Stimulated activated CD4-positive, alpha-beta T cell treated with anti-CD3 and anti-CD28 coated beads, Interleukin-1b, Interleukin-23, amount 100 ng/mL, for 1 hour (primary cell): ENCODE results near the gene SLC25A24.
"Not testable (repeated sequence)": the region's sequence is repeated elsewhere in the genome, so short reads cannot be mapped to it uniquely, and the experiment has no call there.

Source experiments
- DNase-seq, 2 donors: peaks; one replicate each; pipeline ENCODE4 v3.0.0-alpha.2; 2020; ENCODE audit warnings: low read depth in 2 of 2

The SLC25A24 gene

DNA sequence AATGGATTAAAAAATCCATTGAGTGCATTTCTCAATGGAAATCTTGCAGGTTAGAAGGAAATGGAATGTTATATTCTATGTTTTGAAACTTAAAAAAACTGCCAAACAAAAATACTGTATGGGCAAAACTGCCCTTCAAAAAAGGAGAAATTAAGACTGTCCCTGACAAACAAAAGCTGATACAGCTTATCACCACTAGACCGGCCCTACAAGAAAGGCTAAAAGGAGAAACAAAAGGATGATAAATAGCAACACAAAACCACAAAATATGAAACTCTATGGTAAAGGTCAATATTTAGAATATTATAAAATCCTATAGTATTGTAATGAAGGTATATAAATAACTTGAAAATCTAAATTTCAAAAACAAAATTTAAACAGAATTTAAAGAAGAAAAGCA is 60.0 kb downstream of the SLC25A24 start:
- no peak for DNase-seq

DNA sequence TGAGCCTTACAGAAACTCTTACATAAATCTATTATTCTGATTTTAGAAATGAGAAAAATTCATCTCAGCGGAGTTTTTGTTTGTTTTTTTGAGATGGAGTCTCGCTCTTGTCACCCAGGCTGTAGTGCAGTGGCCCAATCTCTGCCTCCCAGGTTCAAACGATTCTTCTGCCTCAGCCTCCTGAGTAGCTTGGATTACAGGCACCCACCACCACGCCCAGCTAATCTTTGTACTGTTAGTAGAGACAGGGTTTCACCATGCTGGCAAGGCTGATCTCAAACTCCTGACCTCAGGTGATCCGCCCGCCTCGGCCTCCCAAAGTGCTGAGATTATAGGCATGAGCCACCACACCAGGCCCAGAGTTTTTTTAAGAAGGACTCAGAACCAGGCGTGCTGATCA is 60.6 kb downstream of the SLC25A24 start:
- DNase-seq: not testable (repeated sequence)

DNA sequence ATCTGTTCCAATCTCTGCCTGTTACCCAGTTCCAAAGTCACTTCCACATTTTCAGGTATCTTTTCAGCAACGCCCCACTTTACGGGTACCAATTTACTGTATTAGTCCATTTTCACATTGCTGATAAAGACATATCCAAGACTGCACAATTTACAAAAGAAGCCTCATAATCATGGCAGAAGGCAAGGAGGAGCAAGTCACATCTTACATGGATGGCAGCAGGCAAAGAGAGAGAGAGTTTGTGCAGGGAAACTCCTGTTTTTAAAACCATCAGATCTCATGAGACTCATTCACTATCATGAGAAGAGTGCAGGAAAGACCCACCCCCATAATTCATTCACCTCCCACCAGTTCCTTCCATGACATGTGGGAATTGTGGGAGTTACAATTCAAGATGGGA is 67.0 kb downstream of the SLC25A24 start:
- DNase-seq: not testable (repeated sequence)

DNA sequence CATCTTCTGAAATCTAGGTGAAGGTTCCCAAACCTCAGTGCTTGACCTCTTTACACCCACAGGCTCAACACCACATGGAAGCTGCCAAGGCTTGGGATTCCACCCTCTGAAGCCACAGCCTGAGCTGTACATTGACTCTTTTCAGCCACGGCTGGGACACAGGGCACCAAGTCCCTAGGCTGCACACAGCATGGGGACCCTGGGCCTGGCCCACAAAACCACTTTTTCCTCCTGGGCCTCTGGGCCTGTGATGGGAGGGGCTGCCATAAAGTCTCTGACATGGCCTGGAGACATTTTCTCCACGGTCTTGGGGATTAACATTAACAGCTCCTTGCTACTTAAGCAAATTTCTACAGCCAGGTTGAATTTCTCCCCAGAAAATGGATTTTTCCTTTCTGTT is 67.8 kb downstream of the SLC25A24 start:
- DNase-seq: not testable (repeated sequence)

DNA sequence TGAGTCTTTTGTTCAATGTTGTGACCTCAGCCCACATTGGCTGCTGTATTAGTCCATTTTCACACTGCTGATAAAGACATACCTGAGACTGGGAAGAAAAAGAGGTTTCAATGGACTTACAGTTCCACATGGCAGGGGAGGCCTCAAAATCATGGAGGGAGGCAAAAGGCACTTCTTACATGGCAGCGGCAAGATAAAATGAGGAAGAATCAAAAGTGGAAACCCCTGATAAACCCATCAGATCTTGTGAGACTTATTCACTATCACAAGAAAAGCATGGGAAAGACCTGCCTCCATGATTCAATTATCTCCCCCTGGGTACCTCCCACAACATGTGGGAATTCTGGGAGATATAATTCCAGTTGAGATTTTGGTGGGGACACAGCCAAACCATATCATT is 68.9 kb downstream of the SLC25A24 start:
- DNase-seq: not testable (repeated sequence)

DNA sequence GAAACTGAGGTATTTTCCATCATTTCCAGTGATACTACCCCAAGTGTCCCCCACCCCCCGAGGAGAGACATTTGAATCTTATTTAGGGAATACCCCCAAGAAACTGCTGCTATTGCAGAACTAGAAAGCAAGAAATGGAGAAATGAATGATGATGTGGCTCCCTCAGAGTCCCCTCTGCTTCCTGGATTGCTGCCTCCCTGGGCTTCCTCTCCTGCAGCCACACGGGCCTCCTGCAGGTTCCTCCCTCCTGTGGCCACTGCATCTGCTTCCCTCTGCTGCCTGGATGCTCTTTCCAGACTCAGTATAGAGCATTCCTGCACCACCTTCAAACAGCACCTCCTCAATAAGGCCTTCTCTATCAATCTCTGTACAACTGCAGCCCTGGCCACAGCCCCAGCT is 69.3 kb downstream of the SLC25A24 start:
- no peak for DNase-seq

DNA sequence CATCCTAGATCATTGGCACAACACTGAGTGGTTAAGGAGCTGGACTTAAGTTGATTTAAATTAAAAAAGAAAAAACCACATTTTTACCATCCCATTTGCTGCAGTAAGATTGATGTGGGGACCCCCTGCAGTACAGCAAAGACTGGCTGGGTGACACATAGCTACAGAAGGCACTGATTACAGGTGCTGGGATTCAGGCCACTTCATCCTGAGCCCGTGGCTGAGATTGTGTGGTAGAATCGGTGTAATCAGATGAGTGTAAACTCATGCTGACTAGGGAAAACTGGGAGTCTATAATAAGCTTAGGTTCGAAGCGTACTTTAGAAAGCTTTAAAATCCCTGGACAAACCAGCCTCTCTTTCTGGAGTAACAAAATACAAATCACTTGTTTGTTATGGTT is 70.1 kb downstream of the SLC25A24 start:
- no peak for DNase-seq

DNA sequence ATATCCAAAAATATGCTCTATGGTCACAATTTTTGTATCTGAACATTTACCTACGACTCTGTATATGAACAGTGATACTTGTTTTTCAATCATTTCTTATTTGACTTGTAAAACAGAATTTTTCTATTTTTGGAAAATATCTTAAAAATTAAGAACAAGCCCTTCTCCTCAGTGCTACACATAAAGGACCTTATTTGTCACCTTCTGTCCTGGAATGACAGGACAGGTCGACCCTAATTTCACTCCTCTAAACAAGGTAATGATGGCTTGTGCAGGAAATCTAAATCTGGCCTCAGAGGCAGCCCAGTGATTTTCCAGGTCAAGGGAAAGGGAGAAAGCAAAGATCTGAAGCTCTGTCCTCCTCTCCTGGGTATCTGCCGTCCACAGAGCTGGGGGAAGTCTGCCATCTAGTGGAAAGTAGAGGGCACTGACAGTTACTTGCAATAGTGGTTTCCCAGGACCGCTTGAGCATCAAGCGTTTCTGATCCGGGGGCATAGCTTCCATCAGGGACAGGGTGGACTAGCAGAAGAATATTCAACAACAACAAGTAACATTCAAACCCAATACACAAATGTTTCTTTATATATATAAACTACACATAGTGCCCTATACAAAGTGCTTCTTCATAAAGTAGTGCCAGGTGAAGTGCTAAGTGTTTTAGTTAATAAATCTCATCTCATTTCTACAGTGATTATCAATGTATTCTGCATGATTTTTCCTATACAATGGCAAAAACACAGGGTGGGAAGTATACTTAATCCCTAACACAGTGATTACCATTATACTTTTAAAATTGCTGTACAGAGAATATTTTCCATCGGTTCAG is 74.6 kb downstream of the SLC25A24 start:
- DNase-seq: peak; percentile 15 to 24

DNA sequence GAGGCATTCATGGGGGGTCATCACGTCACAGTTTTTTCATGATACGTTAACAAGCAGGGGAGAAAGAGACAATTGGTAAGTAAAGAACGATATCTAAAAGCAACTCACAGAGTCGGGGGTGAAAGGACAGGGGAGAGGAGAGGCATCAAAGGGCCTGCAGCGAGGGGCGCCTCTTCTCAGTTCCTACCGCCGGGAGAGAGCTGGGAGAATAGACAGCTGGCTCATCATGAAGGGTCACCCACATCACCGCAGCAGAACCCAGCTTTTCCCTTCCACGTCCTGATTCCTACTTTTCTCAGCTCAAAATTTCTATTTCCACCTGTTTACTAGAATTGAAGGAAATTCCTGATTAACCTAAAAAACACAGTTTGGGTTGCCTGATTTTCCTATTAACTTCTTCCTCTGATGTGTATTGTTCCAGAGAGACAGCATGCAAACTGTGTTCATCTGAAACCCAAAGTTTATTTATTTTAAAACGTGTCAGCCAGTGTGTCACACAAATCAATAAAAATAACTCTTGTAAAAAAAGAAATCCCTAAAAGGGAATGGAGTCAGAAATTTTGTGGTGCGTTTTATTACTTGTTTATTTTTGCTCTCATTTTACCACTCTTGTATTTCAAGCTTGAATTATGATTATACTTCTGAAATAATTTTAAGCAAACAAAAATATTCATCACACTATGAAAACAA is 75.4 kb downstream of the SLC25A24 start:
- DNase-seq: no peak

DNA sequence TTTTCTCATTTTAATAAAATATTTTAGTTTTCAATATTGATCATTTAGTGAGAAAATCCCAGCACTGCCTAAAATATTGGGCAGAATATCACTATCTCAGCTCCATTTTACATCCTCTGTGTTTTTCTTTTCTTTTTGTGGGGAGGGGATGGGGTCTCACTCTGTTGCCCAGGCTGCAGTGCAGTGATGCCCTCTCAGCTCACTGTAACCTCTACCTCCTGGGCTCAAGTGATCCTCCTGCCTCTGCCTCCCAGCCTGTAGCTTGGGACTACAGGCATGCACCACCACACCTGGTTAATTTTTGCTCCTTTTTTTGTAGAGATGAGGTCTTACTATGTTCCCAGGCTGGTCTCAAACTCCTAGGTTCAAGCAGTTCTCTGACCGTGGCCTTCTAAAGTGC is 76.1 kb downstream of the SLC25A24 start:
- DNase-seq: no peak

DNA sequence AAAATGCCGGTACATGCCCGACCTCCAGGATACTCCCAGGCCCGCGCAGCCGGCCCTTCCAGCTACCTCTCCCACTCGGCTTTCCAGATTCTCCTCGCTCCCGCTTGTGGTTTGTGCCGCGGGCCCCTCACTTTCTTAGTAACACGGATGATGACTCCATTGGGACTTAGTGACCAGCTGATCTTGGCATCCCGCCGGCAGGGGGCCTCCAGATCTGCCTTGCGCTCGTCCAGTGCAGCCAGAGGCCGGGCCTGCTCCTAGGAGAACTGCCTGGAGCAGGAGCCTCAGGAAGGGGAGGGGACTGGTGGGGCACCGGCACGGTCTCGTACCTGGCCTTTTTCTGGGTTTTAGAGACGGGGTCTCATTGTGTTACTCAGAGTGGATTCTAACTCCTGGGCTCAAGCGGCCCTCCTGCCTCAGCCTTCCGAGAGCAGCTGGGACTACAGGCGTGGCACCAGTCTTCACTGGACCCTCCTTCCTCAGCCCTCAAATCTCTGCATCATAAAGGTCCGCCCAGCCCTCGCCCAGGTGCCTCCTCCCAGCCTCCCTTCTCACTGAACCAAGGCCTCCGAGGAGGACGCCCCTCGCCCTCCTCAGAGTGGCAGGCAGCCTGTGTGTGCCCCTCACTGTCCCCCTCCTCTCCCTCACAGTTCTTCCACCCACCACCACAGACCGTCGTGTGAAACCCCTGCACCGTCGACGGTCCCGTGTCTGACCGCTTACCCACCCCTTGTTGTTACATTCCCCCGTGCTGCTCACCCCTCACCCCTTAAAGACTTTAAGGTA is 78.6 kb downstream of the SLC25A24 start:
- DNase-seq: no peak

DNA sequence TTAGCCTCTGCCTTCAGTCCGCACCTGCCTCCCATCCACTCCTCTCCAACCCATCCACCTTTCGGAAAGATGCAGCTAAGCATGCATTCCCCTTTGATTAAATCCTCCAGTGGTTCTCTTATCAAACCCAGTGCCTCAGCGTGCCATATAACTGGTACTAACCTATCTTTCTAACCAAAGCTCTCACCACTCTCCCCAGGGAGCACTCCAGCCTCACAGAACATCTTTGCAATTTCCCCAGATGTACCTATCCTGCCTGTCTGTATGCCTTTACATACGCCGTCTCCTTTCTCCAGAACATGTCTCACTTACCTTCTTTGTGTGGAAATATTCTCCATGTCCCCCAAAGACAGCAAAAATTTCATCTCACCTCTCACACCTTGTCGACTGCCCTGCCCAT is 80.0 kb downstream of the SLC25A24 start:
- no peak for DNase-seq

DNA sequence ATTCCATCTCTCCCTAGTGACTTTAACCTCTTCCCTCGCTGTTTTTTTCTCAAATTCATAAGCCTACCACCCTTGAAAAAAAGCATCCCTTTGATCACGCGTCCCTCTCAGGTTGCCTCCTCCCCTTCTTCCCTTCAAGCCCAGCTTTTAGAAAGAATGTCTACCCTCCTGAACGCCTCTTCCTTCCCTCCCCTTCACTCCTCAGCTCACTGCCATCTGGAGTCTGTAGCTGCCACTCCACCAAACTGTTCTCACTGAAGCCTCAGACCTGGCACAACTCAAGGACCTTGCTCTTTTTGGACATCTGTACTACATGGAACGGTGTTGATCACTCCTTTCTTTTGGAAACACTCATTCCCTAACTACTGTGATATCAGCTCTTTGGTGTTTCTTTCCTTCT is 80.6 kb downstream of the SLC25A24 start:
- no peak for DNase-seq

DNA sequence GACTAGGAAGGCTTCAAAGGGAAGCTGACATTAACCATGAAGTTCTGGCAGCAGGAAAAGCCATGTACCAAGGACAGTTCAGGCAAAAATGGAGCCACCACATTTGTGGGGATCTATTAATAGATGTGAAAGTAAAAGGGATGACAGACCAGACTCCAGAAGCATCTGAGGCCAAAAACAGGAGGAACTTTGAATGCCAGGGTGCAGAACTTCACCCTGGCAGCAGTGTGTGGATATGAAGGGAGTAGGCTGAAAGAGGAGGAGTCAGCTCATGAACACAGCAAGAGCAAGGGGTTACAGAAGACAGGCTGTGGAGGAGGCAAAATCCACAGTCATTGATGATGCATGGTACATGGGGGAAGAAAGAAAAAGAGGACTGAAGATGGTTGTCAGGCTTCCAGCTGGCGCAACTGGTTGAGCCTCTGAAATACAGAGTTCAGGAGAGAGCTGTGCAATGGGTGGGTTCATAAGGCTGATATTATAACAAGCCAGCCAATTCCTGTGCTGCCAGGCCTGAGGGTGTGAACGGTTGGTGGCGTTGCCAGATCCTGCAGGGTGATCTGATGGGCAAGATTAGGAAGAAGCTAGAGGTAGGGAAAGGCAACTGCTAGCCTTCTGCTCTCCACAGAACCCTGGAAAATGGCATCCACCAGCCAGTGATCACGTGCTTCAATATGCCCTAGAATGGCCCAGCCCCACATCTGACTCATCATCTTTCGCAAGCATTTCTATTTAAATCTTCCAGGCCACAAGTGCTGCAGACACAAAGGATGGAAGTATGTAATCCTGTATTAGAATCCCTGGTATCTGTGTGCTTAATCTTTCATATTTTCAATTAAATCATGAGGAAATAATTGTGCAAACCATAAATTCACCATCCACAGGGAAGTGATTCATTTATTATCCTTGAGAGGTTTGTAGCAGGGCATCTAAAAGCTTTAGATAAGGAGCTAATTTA is 81.9 kb downstream of the SLC25A24 start:
- no peak for DNase-seq

DNA sequence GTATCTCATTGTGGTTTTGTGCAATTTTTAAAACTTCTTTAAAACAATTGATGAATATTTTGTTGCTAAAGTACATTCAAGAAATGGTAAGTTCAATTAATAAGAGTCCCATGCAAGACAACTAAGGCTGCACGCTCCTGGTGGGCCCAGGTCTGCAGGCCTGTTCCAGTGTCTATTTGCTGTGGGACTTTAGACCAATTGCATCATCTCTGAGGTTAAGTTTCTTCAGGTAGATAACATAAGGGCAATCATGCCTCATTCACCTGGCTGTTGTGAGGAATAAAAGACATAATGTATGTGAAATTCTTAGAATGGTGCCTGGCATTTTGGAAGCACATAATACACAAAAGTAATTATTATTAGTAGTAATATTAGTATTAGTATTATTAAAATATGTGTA is 82.9 kb downstream of the SLC25A24 start:
- no peak for DNase-seq

DNA sequence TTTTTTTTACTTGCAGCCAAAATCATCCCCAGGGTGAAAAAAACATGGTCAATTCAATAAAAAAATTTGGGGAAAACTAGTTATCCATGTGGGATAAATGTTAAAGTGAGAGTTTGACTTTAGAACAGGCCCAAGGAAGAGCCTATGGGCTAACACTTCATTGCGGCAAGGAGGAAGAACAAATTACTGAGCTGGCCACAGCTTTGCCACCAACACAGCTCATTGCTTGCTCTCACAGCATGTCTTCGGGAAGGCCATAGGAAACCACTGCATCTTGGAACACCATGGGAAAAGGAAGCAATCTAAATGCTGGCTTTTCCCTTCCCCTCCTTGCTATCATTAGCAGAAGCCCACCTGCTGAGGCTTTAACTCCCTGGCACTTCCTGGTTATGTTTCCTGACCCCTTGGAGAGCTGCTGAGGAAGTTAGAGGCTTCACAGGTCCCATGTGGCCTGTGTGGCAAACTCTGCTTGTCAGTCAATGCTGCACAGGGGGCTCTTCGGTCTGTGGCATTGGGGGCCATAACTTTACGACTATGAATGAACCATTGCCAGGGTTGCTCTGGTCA is 86.0 kb downstream of the SLC25A24 start:
- no peak for DNase-seq

DNA sequence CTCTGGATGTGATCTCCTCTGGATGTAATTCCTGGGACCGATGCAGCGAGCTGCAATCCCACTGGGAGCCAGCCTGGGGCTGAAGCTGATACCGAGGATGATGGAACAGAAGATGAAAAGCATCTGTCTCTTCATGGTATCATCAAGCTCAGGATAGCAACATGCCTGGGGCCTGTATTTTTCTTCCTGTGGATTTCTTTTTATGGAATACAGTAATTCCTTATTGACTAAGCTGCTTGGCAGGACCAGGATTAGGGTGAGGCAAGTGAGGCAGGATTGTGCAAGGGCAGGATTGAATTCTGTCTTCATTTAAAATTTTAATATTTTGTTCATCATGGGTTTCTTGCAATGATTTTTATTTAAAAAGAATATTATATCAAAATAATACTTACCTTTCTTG is 86.6 kb downstream of the SLC25A24 start:
- no peak for DNase-seq

DNA sequence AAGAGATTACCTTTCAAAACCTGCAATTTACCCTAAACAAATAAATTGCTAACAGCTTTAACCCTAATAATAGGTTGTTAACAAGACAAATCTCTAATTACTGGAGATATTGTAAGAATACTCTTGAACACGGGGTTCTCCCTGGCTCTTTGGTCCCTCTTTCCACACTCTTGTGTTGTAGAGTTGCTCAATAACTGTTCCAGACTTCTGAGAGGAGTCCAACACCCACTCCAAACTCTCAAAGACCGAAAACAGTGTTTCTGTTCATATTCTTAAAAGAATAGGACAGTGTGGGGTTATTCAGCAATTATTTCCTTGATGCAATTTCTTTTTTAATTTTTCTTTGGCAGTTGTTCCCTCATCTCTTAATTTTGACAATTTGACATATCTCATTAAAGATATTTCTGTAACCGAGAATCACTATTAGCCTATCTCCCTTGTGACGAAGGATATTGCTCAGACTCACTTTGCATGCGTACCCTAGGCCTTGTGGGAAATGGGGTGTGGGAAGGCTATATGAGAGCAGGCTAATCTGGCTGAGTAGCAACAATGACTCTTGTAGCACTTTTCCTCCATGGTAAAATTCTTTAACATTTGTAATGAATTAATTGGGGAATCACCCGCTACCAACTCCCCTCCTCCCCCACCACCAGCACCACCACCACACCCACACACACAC is 90.7 kb downstream of the SLC25A24 start:
- no peak for DNase-seq

DNA sequence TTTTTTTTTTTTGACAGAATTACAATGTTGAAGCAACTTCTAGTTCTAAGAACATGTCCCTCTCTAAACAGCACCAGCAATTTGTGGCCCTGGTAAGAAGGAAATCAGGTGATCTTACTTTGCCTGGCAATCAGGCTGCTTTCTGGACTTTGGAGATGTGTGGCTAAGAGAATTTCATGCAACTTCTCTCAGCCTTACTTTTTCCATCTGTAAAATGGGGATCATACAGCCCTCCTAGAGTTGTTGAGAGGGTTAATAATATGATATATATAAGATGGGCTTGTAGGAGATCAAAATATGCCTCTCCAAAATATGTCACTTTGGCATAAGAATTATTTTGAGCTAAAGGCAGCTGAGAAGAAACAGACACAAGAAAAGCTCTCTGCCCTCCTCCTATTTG is 92.0 kb downstream of the SLC25A24 start:
- no peak for DNase-seq

DNA sequence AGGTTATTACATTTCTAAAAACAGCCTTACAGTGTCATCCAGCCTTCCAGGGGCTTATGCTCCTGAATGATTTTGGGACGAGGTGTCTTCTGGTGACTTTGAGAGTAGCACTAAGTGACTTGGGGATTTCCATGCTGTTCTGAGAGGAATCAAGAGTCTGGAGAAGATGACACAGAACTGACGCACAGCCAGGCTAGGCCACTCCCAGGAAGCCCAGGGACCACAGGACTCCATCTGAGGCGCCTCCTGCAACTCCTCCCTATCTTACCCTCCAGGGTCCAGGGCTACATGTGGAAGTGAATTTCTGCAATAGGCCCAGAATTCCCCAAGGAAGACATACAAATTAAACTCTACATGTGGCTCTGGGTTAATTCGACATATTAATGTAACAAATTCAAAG is 92.5 kb downstream of the SLC25A24 start:
- no peak for DNase-seq

DNA sequence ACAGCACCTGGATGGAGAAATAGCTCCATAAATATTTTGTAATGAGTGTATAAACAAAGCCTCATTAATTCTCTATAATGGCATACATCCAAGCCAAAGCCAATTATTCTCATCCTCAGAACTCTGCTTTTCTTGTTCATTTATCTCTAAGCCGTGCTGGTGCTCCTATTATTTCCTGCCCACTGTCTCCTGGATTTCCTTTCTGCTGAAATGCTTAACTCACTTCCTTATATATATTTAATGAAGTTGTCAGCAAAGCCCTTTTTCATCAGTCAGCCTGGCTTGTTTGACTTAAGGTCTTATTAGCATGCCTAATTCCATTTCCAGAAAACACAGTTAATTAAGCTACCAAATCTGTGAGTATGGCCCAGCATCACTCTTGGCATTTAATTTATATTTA is 93.4 kb downstream of the SLC25A24 start:
- DNase-seq: no peak
